Prostate gland (tissue), 2 donors: Measurements from ENCODE around the gene ITGB5. TPM values are rescaled to one million over a fixed set of nuclear protein-coding genes. Genes with fewer than 3 reads are reported as not detected.
A peak's percentile ranks its signal among the peaks of the same experiment; 100 is the strongest.

Experiments
- DNase-seq: peaks from one replicate; pipeline ENCODE4 v3.0.0-alpha.2; 2019; ENCODE audit warnings: low spot score
- H3K27ac ChIP-seq, 2 donors: fragments of 200-600 bp; sonication (generic); 2 replicates each; pipeline ENCODE4 v1.5.1; 2017 to 2019
- H3K27me3 ChIP-seq: fragments of 200-600 bp; sonication (generic); replicated peaks from 2 replicates; pipeline ENCODE4 v1.5.1; 2019; ENCODE audit not compliant: insufficient read depth
- H3K36me3 ChIP-seq, 2 donors: fragments of 200-600 bp; sonication (generic); 1 replicate in 1 of 2; 2 replicates in 1 of 2; pipeline versions ENCODE4 v1.5.1 to v1.8.1; 2017 to 2019
- H3K4me1 ChIP-seq: fragments of 200-600 bp; sonication (generic); replicated peaks from 2 replicates; pipeline ENCODE4 v1.5.1; 2019
- H3K4me3 ChIP-seq, 2 donors: fragments of 200-600 bp; sonication (generic); 2 replicates each; pipeline ENCODE4 v1.5.1; 2017 to 2019
- H3K9me3 ChIP-seq: fragments of 200-600 bp; sonication (generic); 2 replicates; pipeline ENCODE4 v1.5.1; 2017
- POLR2A ChIP-seq: fragments of 450-650 bp; IDR thresholded peaks from one replicate; pipeline ENCODE4 v1.6.1; 2016; ENCODE audit warnings: antibody characterized with exemption, mild to moderate bottlenecking
- POLR2AphosphoS5 ChIP-seq: sonication (generic); formaldehyde crosslinking; IDR thresholded peaks from one replicate; pipeline ENCODE4 v1.6.1; 2017; ENCODE audit warnings: antibody characterized with exemption
- WGBS: methylation state at CpG from one replicate; pipeline ENCODE4 v1.1.5; 2018; 5-methylcytosine and 5-hydroxymethylcytosine counted together
- intact Hi-C: fragments of 100-400 bp; cut with DNase I; formaldehyde crosslinking; loops from one replicate; pipeline ENCODE4 v1.14.2; 2022
- total RNA-seq, 2 donors: library from RNA; depleted of rRNA; stranded (reverse); fragments of >200 nt; gene quantifications; one replicate each; pipeline ENCODE4 v1.1.0, GENCODE V29; 2016
- TF ChIP-seq, protein P1 (sequence below), 4 experiments: fragments of 200-600 bp in 2 of 4; fragments of 450-650 bp in 2 of 4; sonication (generic) in 2 of 4; IDR thresholded peaks; 1 replicate in 3 of 4; 2 replicates in 1 of 4; pipeline ENCODE4 v1.5.1; 2016 to 2019; ENCODE audit warnings: antibody characterized with exemption in 4 of 4, mild to moderate bottlenecking in 2 of 4, moderate library complexity in 2 of 4

Gene ITGB5
- total RNA-seq, 2 donors from 2014 or later = 123 to 154 TPM

DNA sequence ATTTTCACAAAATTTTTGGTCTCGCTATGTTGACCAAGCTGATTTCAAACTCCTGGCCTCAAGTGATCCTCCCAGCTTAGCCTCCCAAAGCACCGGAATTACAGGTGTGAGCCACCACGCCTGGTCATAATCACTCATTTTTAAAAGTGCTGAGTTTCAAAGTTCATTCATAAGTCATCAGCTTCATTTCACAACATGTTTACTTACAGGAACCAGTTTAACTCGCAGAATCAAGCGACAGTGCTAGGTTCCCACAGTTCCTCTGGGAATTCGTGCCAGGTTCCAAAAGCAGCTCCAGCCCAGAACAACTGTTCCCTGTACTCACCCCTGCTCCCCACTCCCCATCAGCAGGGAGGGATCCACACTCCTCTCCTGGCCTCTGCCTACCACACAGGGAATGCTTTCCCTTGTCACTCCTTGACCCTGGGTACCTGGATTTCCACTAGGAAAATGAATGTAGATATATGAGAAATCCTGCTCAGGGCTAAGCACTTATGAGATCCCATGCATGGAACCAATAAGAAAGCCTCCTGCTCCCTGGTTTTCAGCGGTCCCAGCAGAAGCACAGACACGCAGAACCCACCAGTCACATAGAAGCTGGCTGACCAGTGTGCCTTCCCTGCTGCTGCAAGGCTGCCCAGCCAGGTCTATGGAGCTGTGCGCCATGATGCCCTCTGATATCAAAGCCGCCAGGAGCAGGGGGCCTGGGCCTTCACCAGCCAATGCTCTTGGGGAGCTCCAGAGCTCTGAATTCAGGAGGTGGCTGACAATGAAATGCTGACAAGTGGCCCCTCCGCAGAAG is 72.3 kb downstream of the ITGB5 start:
- intact Hi-C loops = no loop called here
- peaks cover 5% of the 10 kb centered on the region for H3K4me1 ChIP-seq
- TF ChIP-seq, protein P1, sequence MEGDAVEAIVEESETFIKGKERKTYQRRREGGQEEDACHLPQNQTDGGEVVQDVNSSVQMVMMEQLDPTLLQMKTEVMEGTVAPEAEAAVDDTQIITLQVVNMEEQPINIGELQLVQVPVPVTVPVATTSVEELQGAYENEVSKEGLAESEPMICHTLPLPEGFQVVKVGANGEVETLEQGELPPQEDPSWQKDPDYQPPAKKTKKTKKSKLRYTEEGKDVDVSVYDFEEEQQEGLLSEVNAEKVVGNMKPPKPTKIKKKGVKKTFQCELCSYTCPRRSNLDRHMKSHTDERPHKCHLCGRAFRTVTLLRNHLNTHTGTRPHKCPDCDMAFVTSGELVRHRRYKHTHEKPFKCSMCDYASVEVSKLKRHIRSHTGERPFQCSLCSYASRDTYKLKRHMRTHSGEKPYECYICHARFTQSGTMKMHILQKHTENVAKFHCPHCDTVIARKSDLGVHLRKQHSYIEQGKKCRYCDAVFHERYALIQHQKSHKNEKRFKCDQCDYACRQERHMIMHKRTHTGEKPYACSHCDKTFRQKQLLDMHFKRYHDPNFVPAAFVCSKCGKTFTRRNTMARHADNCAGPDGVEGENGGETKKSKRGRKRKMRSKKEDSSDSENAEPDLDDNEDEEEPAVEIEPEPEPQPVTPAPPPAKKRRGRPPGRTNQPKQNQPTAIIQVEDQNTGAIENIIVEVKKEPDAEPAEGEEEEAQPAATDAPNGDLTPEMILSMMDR (IDR thresholded peaks at IDR 0.05) = no peak
- TF ChIP-seq POLR2AphosphoS5 (peak; percentile 93), POLR2A (no peak)
- H3K9me3 ChIP-seq = no peaks in the 10 kb centered on the region
- H3K4me3 ChIP-seq = no peak overlapping the region
- 73% methylated on average over 11 of the region's 11 CpGs for WGBS
- no peaks in the 10 kb centered on the region for H3K27me3 ChIP-seq
- peak overlapping the region; percentile 59 to 61 for H3K27ac ChIP-seq
- no peaks in the 10 kb centered on the region for H3K36me3 ChIP-seq
- DNase-seq = peak; percentile 78

DNA sequence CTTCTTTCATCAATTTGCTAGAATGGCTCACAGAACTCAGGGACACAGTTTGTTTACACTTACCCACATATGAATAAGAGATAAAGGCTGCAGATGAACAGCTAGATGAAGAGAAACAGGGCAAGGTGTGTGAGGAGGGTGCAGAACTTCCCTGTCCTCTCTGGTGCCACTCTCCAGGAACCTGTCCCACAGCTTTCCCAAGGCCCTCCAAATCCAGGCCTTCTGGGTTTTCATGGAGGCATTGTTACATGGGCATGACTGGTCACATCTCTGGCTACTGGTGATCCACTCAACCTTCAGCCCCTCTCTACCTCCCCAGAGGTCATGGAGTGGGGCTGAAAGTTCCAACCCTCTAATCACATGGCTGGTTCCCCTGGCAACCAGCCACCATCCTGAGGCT is 73.6 kb downstream of the ITGB5 start:
- Histone ChIP-seq H3K4me3 (no peak overlapping the region), H3K36me3 (no peaks in the 10 kb centered on the region), H3K27me3 (no peaks in the 10 kb centered on the region), H3K27ac (no peak overlapping the region), H3K9me3 (no peaks in the 10 kb centered on the region), H3K4me1 (peaks cover 5% of the 10 kb centered on the region)
- DNase-seq = no peak
- TF ChIP-seq, protein P1 (IDR thresholded peaks at IDR 0.05) = no peak
- TF ChIP-seq POLR2A (no peak), POLR2AphosphoS5 (no peak)
- intact Hi-C loops = no loop called here

DNA sequence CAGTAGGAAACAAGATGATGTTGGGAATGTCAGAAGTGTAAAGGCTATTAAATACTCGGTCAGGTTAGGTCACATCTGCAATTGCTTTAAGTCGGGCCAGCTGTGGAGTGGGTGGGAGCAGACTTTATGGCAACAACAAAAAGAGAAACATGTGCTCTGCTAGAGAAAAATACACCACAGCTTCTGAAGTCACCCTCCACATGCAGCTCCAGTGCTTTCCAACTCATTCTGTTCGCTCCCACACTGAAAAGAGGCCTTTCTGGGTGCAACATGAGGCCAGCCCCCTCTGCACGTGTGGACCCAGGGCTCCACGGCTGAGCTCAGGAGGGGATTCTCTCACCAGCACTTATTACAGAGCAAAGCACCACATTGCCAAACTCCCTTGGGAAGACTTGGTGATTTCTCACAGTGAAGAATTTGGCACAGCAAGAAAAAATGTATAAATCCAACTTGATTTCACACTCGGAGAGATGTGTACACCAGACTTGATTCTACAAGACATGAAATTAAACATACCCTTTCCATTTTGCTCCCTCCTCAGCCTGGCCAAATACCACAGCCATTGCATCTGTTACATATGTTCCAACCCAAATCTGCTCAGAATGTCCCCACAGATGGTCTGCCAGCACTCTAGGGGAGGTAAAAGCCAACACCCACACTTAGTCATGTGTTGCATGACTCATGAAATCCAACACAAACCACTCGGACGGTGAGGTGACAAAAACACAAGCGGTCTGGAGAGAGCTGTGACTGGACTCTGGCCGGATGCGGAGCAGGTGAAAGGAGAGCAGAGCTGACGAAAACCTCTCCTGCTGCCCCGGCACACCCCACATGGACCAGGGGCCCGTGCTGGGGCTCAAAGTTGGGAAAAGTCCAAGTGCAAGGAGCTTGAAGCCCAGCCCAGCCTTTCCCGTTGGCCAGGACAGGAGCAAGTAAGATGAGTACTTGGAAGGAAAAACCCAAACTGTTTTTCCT is 74.6 kb downstream of the ITGB5 start:
- no peak overlapping the region for H3K4me3 ChIP-seq
- intact Hi-C loops = no loop called here
- no peak overlapping the region for H3K27ac ChIP-seq
- no peaks in the 10 kb centered on the region for H3K36me3 ChIP-seq
- WGBS = 57% methylated on average over 15 of the region's 15 CpGs
- H3K27me3 ChIP-seq = no peaks in the 10 kb centered on the region
- peak; percentile 39 for TF ChIP-seq POLR2AphosphoS5
- TF ChIP-seq POLR2A = no peak
- H3K4me1 ChIP-seq = peaks cover 5% of the 10 kb centered on the region
- DNase-seq = no peak
- H3K9me3 ChIP-seq = no peaks in the 10 kb centered on the region

DNA sequence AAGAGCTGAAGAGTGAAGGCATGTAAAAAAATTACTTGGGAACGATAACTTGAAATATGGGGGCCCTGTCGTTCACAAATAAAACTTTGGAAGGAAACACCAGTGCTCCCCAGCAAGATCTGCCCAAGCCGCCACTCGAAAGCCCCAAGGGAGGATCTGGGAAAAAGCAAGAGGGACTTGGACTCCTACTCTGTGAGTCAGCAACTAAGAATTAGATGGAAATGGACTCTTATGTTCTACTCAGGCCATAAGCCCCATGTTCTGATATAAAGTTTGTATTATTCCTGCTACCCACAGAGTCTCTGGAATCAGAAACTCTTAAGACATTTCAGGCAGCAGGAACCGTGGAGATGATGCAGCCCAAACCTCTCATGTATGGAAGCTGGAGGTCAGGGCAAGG is 75.7 kb downstream of the ITGB5 start:
- DNase-seq = no peak
- no peaks in the 10 kb centered on the region for H3K9me3 ChIP-seq
- TF ChIP-seq POLR2AphosphoS5 (no peak), POLR2A (no peak)
- TF ChIP-seq, protein P1 (IDR thresholded peaks at IDR 0.05) = no peak
- H3K27ac ChIP-seq = no peak overlapping the region
- H3K36me3 ChIP-seq = no peaks in the 10 kb centered on the region
- peaks cover 5% of the 10 kb centered on the region for H3K4me1 ChIP-seq
- WGBS = 74% methylated on average over 5 of the region's 5 CpGs
- no peaks in the 10 kb centered on the region for H3K27me3 ChIP-seq
- intact Hi-C loops = no loop called here
- H3K4me3 ChIP-seq = no peak overlapping the region

DNA sequence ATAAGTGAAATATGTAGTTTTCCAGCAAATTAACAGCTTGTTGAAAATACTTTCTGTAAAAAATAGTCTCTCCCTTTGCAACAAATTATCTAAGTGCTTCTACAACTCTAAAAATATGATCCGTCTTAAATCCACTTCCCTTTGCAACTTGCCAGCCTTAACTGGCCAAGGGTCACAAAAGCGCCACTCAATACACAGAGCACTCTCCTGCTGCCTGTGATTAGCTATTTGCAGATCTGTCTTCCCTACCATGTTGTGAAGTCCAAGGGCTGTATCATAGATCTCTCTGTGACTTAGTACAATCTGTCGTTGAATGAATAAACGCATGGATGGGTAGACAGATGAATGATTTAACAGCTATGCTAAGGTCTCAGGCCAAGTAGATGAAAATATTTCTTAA is 76.2 kb downstream of the ITGB5 start:
- Histone ChIP-seq H3K27me3 (no peaks in the 10 kb centered on the region), H3K36me3 (no peaks in the 10 kb centered on the region), H3K27ac (no peak overlapping the region), H3K4me1 (peaks cover 5% of the 10 kb centered on the region), H3K9me3 (no peaks in the 10 kb centered on the region), H3K4me3 (no peak overlapping the region)
- no peak for DNase-seq
- intact Hi-C loops = no loop called here
- TF ChIP-seq POLR2A (no peak), POLR2AphosphoS5 (no peak)
- TF ChIP-seq, protein P1 (IDR thresholded peaks at IDR 0.05) = no peak
- WGBS = 76% methylated on average over 4 of the region's 4 CpGs
